ENCODE data around the gene ASB10. TPM values are rescaled to one million over a fixed set of nuclear protein-coding genes. Genes with fewer than 3 reads are reported as not detected.

ASB10 gene
- total RNA-seq, 1 donor from 2014 or later: not detected

DNA sequence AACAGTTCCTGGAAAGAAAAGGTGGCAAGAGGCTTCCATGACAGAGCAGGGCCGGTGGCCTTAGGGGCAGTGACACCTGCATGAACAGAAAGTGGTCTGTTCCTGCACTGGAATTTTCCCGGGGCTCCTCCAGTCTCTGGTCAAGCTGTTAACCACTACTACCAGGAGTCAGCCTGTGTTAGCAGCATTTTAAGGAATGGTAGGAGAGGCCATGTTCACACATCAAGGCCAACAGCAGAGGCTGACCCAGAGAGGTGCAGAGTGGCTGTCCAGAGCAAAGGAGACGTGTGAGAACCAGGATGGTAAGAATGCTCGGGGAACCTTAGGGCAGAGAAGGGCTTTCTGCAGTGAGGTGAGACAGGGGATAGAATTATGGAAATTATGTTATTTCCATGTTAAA, 14.7 kb upstream of the ASB10 start:
- H3K27me3 ChIP-seq (ENCODE audit: control insufficient read depth, insufficient read depth, low read length): peaks cover 50% of the 10 kb centered on the region
- H3K36me3 ChIP-seq (ENCODE audit: control insufficient read depth, insufficient read depth, low read length): no peaks in the 10 kb centered on the region
- TF ChIP-seq, protein P1, sequence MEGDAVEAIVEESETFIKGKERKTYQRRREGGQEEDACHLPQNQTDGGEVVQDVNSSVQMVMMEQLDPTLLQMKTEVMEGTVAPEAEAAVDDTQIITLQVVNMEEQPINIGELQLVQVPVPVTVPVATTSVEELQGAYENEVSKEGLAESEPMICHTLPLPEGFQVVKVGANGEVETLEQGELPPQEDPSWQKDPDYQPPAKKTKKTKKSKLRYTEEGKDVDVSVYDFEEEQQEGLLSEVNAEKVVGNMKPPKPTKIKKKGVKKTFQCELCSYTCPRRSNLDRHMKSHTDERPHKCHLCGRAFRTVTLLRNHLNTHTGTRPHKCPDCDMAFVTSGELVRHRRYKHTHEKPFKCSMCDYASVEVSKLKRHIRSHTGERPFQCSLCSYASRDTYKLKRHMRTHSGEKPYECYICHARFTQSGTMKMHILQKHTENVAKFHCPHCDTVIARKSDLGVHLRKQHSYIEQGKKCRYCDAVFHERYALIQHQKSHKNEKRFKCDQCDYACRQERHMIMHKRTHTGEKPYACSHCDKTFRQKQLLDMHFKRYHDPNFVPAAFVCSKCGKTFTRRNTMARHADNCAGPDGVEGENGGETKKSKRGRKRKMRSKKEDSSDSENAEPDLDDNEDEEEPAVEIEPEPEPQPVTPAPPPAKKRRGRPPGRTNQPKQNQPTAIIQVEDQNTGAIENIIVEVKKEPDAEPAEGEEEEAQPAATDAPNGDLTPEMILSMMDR (IDR thresholded peaks at IDR 0.05; ENCODE audit: insufficient read depth, low read length, poor library complexity, severe bottlenecking): no peak
- H3K4me3 ChIP-seq (ENCODE audit: low read depth, low read length): no peak overlapping the region
- no peak for DNase-seq (ENCODE audit: low read depth)

DNA sequence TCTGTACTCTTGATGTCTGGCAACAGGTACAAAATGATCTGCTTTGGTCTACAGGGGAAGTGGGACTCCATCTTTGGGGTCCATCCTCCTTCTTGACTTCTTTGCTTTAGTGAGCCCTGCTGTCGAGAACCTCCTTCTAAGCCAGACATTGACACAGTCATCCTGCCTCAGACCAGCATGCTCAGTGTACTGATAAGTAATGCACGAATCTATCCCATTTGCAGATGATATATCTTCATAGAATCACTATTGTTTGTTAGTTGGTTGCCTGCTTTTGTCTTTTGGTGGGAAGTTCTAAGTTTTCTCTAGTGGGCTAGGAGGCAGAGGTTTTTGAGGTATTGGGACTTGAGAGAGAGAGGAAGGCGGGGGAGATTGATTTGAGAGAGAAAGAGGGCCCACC, 14.3 kb upstream of the ASB10 start:
- TF ChIP-seq, protein P1 (IDR thresholded peaks at IDR 0.05; ENCODE audit: insufficient read depth, low read length, poor library complexity, severe bottlenecking): no peak
- H3K4me3 ChIP-seq (ENCODE audit: low read depth, low read length): no peak overlapping the region
- H3K36me3 ChIP-seq (ENCODE audit: control insufficient read depth, insufficient read depth, low read length): no peaks in the 10 kb centered on the region
- peaks cover 50% of the 10 kb centered on the region for H3K27me3 ChIP-seq (ENCODE audit: control insufficient read depth, insufficient read depth, low read length)
- DNase-seq (ENCODE audit: low read depth): no peak

DNA sequence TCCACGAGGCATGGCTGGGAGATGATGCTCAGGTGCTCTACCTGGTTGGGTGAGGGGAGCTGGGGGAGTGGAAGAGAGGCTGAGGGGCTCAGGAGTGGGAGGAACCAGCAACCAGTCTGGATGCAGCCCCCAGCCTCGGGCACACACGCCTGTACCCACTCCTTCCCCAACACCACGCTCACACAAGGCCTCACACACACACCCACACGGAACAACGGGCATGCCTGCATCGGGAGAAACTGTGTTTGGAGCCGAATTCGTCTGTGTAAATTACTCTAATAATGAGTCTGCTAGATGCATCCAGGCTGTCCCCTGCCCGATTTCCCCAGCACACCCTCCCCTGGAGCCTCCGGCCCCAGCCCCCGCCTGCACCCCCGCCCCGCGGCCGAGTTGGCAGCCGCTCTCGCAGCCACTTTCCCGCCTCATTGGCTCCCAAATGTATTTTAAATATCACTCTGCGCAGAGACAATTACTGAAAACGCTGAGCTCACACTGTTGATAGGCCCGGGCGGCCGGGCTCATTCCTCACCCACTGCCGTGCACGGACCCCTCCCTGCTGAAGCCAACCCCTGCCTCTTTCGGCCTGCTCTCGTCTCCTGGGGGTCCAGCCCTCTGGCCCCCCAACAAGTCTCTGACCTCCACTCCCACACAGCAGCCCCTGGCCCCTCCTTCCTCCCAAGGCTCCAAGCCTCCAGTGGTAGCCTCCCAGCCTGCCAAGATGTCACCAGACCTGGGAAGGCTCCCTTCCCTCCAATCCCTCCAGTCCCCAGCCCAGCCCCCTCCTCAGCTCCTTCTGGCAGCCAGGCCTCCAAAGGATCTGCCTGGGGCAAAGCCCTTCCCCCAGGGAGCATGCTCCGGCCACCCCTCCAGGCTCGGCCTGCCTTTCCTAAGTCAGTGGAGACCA, 12.1 kb upstream of the ASB10 start:
- Histone ChIP-seq H3K27me3 (ENCODE audit: control insufficient read depth, insufficient read depth, low read length) (peaks cover 51% of the 10 kb centered on the region), H3K4me3 (ENCODE audit: low read depth, low read length) (no peak overlapping the region), H3K36me3 (ENCODE audit: control insufficient read depth, insufficient read depth, low read length) (no peaks in the 10 kb centered on the region)
- TF ChIP-seq, protein P1 (IDR thresholded peaks at IDR 0.05; ENCODE audit: insufficient read depth, low read length, poor library complexity, severe bottlenecking): no peak
- no peak for DNase-seq (ENCODE audit: low read depth)

DNA sequence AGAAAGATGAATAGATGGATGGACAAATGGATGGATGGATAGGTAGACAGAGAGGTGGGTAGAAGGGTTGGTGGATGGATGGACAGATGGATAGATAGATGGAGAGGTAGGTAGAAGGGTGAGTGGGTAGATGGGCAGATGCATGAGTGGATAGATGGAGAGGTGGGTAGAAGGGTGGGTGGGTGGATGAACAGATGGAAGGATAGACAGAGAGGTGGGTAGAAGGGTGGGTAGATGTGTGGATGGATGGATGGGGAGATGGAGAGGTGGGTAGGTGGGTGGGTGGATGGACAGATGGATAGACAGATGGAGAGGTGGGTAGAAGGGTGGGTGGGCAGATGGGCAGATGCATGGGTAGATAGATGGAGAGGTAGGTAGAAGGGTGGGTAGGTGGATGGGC, 10.9 kb upstream of the ASB10 start:
- H3K36me3 ChIP-seq (ENCODE audit: control insufficient read depth, insufficient read depth, low read length): no peaks in the 10 kb centered on the region
- H3K4me3 ChIP-seq (ENCODE audit: low read depth, low read length): no peak overlapping the region
- TF ChIP-seq, protein P1 (IDR thresholded peaks at IDR 0.05; ENCODE audit: insufficient read depth, low read length, poor library complexity, severe bottlenecking): no peak
- DNase-seq (ENCODE audit: low read depth): no peak
- peaks cover 52% of the 10 kb centered on the region for H3K27me3 ChIP-seq (ENCODE audit: control insufficient read depth, insufficient read depth, low read length)

DNA sequence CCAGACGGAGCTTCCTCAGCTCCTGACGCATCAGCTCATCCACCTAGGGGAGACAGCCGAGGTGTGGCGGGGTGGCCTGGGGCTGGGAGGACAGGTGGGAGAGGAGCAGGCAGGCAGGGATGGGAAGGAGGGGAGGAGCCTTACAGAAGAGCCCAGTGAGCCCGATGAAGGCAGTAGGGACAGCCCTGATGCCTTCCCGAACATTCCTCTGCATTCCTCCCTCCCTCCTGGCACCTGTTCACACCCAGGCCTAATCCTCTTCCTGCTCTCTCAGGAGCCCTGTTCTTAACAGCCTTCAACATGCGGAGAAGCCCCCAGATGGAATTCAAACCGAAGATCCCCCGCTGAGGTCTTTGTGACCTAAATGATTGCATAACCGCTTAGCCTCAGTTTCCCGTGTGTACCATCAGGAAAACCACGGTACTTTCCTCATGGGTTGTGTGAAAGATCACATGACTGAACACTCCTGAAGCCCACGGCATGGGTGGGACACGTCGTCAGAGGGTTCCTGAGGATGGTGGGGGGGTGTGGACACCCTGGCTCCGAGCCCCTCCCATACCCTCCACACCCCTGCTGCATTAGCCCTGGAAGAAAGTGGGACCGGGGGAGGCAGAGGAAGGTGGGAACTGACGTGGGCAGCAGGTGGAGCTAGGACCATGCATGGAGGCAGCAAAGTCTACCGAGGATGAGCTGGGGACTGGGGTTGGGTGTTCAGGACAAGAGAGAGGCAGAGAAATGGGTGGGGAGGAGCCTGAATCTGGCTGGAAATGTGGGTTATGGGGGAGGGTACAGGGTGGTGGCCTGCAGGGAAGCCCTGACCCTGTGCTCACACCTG, 8.8 kb upstream of the ASB10 start:
- peaks cover 47% of the 10 kb centered on the region for H3K27me3 ChIP-seq (ENCODE audit: control insufficient read depth, insufficient read depth, low read length)
- H3K36me3 ChIP-seq (ENCODE audit: control insufficient read depth, insufficient read depth, low read length): no peaks in the 10 kb centered on the region
- DNase-seq (ENCODE audit: low read depth): no peak
- TF ChIP-seq, protein P1 (IDR thresholded peaks at IDR 0.05; ENCODE audit: insufficient read depth, low read length, poor library complexity, severe bottlenecking): no peak
- H3K4me3 ChIP-seq (ENCODE audit: low read depth, low read length): no peak overlapping the region
